VCaP (cell line): ENCODE measurements around the gene AKAP6.
A peak's percentile ranks its signal among the peaks of the same experiment; 100 is the strongest.
"Not testable (repeated sequence)": the region's sequence is repeated elsewhere in the genome, so short reads cannot be mapped to it uniquely, and the experiment has no call there.

ENCODE experiments used
- H3K27ac ChIP-seq: fragments of 450-650 bp; 2 replicates; pipeline ENCODE4 v1.5.1; 2017
- CTCF ChIP-seq: fragments of 450-650 bp; conservative IDR thresholded peaks from 2 replicates; pipeline ENCODE4 v1.5.1; 2017; ENCODE audit warnings: mild to moderate bottlenecking, moderate library complexity

AKAP6 gene

GRCh38 chr14:32384464-32384863, 55.4 kb downstream of the AKAP6 start:
- no peak overlapping the region for H3K27ac ChIP-seq
- TF ChIP-seq CTCF = no peak

GRCh38 chr14:32387295-32387694, 58.2 kb downstream of the AKAP6 start:
- H3K27ac ChIP-seq = not testable (repeated sequence)

- peak overlapping the region; percentile 56 for H3K27ac ChIP-seq
- TF ChIP-seq CTCF = no peak
Measured at GRCh38 chr14:32393119-32393518, 64.0 kb downstream of the AKAP6 start.

- peak overlapping the region; percentile 56 for H3K27ac ChIP-seq
- TF ChIP-seq CTCF = no peak
Measured at GRCh38 chr14:32394038-32394437, 64.9 kb downstream of the AKAP6 start.

- TF ChIP-seq CTCF = no peak
- H3K27ac ChIP-seq = peak overlapping the region; percentile 91
Measured at GRCh38 chr14:32396885-32397284, 67.8 kb downstream of the AKAP6 start.

- H3K27ac ChIP-seq = peak overlapping the region; percentile 91
- no peak for TF ChIP-seq CTCF
Measured at GRCh38 chr14:32397861-32398640, 69.0 kb downstream of the AKAP6 start.

- H3K27ac ChIP-seq = peak overlapping the region; percentile 91
- no peak for TF ChIP-seq CTCF
Measured at GRCh38 chr14:32399920-32400319, 70.8 kb downstream of the AKAP6 start.

- no peak for TF ChIP-seq CTCF
- peak overlapping the region; percentile 91 for H3K27ac ChIP-seq
Measured at GRCh38 chr14:32400480-32400879, 71.4 kb downstream of the AKAP6 start.
